ENCODE results near the gene RHOT2.

- TF ChIP-seq CTCF (conservative IDR thresholded peaks at IDR 0.05) (no peak), ZFX (IDR thresholded peaks at IDR 0.05) (no peak)
Measured at GRCh38 chr16:710500-711075, 42.7 kb downstream of the RHOT2 start.
